IPS-NIHi11 (cell line): Measurements from ENCODE around the gene SLC26A11.
"Not testable (repeated sequence)": the region's sequence is repeated elsewhere in the genome, so short reads cannot be mapped to it uniquely, and the experiment has no call there.

Experiments used
- DNase-seq: peaks from one replicate; pipeline ENCODE4 v3.0.0; 2012; ENCODE audit warnings: mixed read lengths, low spot score

Gene SLC26A11

DNA sequence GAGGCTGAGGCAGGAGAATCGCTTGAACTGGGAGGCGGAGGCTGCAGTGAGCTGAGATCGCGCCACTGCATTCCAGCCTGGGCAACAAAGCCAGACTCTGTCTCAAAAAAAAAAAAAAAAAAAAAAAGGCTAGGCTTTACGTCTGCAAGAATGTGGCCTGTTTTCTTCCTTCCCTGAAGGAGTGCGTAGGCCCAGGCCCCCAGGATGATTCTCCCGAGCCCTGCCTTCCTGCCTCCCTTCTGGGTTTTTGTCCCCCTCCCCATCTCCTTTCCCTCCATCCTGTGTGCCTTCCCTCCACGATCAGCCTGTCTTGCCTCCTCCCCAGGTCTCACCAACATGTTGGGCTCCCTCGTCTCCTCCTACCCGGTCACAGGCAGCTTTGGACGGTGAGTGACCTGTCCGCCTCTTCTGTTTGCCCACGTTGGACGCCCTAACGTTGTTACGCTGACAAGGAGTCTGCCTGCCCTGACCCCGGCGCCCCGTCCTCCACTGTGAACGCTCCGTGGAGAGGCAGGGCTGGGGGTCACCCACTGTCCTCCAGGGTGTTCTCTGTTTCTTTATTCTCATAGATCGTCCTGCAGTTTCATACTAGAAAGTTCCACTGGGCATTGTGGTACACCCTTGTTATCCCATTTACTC, 24.8 kb downstream of the SLC26A11 start:
- DNase-seq = no peak

- DNase-seq = no peak
Measured at GRCh38 chr17:80245566-80246265, 25.5 kb downstream of the SLC26A11 start.

DNA sequence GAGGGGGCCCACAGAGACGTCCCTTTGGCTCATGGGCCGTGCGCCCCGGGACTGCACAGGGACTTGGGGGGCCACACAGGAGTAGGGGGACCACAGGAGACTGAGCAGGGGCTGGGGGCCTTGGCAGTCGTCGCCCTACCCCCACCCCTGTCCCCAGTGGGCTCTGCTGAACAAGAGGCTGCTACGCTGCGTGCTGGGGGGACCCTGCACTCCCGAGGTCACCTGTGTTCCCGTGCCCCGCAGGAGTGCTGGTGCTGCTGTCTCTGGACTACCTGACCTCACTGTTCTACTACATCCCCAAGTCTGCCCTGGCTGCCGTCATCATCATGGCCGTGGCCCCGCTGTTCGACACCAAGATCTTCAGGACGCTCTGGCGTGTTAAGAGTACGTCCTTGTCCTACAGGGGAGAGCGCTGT, 26.0 kb downstream of the SLC26A11 start:
- DNase-seq = no peak

DNA sequence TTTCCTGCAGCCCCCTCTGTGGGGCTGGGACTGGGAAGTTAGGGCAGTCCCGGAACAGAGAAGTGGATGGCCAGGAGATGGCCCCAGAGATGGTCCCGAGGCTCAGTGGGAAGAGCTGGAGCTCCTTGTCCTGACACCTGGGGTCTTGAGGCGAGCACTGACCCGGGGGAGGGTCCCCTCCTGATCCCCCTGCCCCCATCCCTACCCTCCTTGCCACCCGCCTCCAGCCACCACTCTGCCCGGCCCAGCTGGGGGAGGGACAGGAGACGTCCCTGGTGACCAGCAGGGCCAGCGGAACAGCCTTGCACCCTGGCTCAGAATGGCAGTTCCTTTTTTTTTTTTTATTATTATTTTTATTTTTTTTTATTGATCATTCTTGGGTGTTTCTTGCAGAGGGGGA, 26.5 kb downstream of the SLC26A11 start:
- no peak for DNase-seq

- DNase-seq = no peak
Measured at GRCh38 chr17:80247561-80247960, 27.3 kb downstream of the SLC26A11 start.

GRCh38 chr17:80248001-80248893, 28.0 kb downstream of the SLC26A11 start:
- no peak for DNase-seq

DNA sequence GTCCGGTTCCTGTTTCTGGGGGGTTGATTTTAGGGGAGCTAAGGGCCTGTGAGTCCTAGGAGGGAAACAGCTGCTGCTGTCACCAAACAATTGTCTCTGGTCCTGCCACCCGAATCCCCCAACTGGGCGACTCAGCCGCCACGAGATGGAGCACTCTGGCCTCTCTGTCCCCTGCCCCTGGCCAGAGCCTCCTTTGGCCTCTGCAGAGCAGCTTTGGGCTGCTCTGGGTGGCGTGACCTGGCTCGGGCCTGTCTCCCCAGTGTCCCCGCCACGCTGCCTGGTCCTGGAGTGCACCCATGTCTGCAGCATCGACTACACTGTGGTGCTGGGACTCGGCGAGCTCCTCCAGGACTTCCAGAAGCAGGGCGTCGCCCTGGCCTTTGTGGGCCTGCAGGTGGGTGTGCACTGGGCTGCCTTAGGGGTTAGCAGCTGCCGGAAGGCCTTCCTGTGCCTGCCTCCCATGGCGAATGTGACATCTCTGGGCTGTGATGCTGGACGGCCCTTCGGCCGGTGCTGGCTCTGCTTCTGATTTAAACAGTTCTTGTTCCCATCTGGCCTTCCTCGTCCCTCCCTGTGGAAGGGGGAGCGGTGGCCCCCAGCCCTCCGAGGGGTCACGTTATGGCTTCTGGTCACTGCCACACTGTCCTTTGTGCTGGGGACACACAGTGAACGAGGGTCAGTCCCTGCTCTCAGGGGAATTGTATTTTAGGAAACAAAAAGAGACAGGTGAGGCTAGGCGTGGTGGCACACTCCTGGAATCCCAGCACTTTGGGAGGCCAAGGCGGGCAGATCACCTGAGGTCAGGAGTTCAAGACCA, 28.9 kb downstream of the SLC26A11 start:
- no peak for DNase-seq

- DNase-seq = no peak
Measured at GRCh38 chr17:80251966-80252365, 31.7 kb downstream of the SLC26A11 start.

DNA sequence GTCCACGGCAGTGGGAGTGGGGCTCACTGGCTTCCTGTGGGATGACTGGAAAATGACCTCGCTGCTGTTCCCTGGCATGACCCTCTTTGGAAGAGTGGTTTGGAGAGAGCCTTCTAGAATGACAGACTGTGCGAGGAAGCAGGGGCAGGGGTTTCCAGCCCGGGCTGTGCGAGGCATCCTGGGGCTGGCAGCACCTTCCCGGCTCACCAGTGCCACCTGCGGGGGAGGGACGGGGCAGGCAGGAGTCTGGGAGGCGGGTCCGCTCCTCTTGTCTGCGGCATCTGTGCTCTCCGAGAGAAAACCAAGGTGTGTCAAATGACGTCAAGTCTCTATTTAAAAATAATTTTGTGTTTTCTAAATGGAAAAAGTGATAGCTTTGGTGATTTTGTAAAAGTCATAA, 32.6 kb downstream of the SLC26A11 start:
- DNase-seq = peak; percentile 89

DNA sequence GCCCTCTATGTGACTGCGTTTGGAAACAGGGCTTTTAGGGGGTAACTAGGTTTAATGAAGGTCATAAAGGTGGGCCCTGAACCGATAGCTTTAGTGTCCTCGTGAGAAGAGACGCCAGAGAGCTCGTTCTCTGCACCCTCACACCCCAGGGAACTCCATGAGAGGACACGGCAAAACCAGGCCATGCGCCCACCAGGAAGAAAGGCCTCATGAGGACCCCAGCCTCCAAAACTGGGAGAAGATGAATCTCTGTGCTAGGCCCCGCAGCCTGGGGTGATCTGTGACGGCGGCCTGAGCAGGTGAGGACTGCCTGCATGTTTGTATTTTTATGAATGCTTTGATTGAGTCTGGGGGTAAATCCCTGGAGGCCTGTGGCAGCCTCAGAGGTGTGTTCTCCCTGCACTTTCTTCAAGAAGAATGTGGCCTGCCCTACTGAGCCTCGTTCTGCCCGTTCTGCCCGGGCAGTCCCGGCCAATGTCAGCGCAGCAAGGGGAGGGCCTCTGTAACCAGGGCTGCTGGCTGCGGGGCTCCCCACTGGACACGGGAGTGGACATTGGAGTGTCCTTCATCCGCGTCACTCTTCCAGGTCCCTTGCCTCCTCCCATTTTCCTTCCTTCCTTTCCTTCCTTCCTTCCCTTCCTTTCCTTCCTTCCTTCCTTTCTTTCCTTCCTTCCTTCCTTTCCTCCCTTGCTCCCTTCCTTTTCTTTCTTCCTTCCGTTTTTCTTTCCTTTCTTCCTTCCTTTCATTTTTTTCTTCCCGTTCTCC, 33.6 kb downstream of the SLC26A11 start:
- no peak for DNase-seq

- peak; percentile 47 for DNase-seq
Measured at GRCh38 chr17:80254396-80255251, 34.4 kb downstream of the SLC26A11 start.

- no peak for DNase-seq
Measured at GRCh38 chr17:80256034-80256350, 35.8 kb downstream of the SLC26A11 start.

DNA sequence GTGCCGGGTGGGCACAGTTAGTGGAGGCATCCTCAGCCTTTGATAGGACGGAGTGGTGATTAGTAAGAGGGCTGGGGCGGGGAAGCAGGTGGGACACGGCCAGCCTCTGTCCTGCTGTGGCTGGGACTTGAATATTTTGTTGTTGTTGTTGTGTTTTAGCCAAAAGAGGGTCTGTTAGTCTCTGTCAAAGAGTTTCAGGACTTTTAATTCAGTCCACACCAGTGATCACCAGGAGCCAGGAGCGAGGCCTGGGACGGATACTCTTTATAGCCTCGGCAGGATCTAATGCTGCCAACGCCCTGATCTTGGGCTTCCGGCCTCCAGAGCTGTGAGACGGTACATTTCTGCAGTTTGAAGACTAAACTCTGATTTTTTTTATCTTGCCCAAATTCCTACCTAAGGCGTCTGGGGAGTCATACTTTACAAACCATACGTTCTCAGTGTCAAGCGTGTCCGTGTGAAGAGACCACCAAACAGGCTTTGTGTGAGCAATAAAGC, 37.5 kb downstream of the SLC26A11 start:
- DNase-seq = no peak

DNA sequence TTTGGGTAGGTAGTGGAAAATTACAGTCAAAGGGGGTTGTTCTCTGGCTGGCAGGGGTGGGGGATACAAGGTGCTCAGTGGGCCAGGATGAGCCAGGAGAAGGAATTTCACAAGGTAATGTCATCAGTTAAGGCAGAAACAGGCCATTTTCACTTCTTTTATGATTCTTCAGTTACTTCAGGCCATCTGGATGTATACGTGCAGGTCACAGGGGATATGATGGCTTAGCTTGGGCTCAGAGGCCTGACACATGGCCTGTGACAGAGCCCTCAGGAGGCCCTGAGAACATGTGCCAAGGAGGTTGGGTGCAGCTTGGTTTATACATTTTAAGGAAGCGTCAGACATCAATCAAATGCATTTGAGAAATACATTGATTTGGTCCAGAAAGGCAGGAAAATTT, 38.1 kb downstream of the SLC26A11 start:
- DNase-seq = not testable (repeated sequence)

- no peak for DNase-seq
Measured at GRCh38 chr17:80259457-80260068, 39.3 kb downstream of the SLC26A11 start.

- DNase-seq = peak; percentile 96
Measured at GRCh38 chr17:80260069-80260535, 39.9 kb downstream of the SLC26A11 start.

DNA sequence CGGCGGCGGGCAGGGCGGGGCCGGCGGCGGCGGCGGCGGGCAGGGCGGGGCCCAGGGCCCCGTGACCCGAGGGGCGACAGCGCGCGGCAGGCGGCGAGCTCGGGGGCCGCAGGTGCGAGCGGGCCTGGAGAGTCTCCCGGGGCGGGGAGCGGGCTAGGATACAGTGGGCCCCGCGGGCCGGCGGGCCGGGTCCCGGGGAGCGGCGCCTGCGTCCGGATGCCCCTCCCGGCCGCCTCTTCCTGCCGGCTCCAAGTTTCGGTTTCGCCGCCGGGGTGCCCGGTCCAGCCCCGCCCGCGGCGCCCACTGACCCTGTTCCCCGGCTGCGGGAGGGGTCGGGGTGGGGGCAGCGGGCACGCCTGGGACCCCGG, 40.5 kb downstream of the SLC26A11 start, which contains the start of gene RNF213:
TSS of gene RNF213 (plus strand) at position 62 of the 368 bp plus-strand sequence. CDS start 2,830 bp downstream, outside the sequence.
- peak; percentile 91 for DNase-seq

- peak; percentile 68 for DNase-seq
Measured at GRCh38 chr17:80261159-80261894, 41.1 kb downstream of the SLC26A11 start.

DNA sequence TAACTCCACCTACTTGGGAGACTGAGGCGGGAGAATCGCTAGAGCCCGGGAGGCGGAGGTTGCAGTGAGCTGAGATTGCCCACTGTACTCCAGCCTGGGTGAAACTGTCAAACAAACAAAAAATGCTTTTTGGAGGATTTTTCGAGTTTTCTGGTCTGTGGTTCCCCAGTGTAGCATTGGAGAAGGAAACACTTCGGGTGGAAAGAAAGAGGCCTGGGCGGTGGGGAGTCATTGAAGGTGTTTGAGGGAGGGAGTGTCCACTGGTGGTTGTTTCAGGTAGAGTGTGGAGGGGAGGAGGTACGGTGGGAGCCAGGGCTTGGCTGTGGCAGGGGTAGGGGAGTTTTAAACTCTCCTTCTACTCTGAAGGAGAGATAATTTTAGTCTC, 41.7 kb downstream of the SLC26A11 start:
- DNase-seq = no peak
